Measurements from ENCODE around the gene BCORL1.
A peak's percentile ranks its signal among the peaks of the same experiment; 100 is the strongest.

The BCORL1 gene

DNA sequence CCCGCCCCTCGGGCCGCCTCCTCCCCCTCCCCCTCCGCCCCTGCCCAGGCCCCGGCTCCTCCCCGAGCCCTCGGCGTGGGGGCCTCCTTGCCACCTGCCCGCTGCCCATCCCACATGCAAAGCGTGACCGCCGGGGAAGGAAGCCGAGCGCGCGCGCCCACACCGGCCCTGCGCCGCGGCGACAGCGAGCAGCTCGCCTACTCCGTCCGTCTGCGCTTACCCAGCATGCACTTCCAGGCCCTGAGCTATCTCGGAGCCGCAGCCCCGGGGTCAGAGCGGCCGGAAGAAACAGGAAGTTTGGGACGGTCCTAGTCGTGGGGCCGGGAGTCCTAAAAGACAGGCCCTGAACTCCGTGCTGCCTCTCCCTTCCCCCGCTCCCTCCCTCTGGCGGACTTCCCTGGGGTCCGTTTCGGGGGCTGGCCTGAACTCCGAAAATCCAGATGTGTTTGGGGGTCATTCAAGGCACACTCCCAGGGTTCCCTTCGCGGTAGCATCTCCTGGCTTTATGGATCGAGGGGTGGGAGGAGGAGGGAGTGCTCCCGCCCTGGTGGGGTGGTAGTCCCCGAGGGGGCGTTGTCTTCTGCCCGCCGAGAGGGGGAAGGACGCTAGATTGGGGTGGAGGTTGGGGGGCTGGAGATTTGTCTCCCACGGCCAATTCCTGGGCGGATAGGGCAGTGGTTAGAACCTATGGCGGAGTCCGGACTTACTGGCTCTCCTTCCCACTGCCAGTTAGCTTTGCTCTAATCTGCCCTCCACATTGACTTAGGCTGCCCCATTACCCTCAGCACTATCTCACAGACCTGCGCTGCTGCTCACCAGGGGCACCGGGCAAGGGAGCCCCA lies 25.0 kb upstream of the BCORL1 start:
- TF ChIP-seq GATA1 (IDR thresholded peaks at IDR 0.05; ENCODE audit: low read depth, low read length) (no peak), POLR2A (IDR thresholded peaks at IDR 0.05; ENCODE audit: low read length) (peak; percentile 58)
- DNase-seq = peak; percentile 77 to 81

DNA sequence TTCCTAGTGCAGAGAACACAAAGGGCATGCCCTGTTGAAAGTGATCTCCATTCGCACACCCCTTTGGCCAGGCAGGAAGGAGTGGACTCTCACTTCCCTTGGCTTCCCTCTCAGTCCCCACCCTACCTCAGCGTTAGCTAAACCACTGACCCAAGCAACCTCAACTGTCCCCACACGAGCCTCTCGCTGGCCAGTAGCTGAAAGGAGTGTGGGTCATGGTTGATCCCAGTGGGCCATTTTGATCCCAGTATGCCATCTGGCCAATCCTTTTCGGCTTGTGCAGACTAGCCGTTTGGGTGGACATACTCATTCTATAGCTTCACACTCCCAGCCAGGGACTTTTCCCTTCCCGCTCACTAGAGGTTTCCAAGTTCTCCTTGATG lies 24.4 kb upstream of the BCORL1 start:
- no peak for TF ChIP-seq POLR2A (IDR thresholded peaks at IDR 0.05; ENCODE audit: low read length)
- TF ChIP-seq GATA1 (IDR thresholded peaks at IDR 0.05; ENCODE audit: low read depth, low read length) = no peak
- no peak for DNase-seq

DNA sequence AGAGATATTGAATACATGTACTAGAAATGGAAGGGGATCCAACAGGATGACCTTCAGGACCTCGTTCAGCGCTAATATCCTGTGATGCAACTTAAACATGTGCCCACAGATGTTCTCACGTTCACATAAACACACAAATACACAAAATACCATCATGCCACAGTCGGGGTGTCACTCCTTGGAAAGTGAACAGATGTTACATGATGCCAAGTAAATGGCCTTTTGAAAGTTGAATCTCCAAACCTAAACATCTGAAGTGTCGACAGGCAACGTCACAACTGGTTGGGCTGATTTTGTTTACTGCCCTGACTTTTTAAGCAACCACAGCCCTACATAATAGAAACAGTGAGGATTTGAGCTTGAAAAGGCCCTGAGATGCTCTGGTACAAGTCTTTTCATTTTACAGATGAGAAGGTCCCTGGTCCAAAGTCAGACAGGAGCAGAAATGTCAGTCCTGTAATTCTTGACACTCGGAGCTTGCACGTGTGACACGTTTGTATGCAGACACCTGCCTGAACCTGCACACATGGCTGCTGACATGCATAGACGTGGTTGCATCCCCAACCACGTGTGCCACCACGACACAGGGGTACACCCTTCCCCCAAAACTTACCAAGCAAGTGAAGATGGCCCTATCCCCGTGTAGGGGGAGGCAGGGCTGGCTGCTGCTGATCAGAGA lies 23.5 kb upstream of the BCORL1 start:
- DNase-seq = no peak
- TF ChIP-seq POLR2A (IDR thresholded peaks at IDR 0.05; ENCODE audit: low read length) = no peak

DNA sequence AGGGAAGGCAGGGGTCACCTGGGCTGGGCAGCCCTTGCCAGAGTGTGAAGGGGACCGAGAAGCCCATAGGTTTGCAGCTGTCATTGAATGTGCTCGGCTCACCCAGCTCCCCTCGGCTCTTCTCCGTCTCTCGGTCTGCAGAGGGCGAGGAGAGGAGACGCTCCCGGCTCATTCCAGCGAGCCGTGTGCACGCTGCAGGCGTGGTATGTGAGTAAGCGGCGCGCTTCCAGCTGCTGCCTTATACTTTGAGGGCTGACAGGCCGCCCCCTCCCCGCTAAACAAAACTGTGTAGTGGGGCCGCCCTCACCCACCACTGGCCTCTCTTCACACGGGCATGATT lies 23.0 kb upstream of the BCORL1 start:
- no peak for DNase-seq
- no peak for TF ChIP-seq GATA1 (IDR thresholded peaks at IDR 0.05; ENCODE audit: low read depth, low read length)
- no peak for TF ChIP-seq POLR2A (IDR thresholded peaks at IDR 0.05; ENCODE audit: low read length)

DNA sequence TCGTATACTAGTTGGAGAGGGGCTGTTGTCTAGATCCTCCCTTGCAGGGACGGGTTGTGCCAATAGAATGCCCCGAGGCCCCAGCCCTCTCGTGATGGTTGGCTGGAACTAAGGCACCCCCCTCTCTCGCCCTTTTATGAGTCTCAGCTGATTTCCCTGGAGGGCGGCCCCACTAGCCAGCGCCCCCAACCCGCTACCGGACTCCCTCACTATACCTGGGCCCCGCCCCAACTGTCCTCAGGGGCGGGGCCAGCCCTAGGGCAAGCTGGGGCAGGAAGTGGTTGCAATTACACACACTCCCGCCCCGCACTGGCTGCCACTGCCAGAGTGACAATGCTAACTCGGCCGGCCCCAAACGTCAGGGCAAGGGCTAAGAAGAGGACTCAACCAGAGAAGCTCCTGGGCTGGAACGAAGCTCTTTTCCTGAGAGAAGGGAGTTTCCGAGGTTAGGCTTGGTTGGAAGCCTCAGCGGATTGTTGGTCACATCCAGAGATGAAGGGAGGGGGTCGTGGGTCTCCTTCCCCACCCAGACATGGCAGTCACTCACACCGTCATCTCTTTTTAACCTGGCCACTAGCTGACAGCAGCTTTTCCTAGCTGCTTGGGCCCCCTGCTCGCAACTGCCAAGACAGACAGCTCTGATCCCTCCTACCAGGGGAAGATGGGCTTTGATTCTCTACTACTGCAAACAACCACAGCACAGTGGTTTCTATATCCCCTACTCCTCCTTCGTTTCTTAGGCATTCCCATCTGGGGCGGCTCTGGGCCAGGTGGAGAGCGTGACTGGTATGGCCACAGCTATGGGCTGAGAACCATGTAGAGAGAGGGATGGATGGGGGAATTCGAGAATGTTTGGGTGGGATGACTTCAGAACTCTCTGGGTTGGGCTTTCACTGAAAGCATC lies 21.0 kb upstream of the BCORL1 start:
- peak; percentile 63 to 69 for DNase-seq
- peak; percentile 60 for TF ChIP-seq POLR2A (IDR thresholded peaks at IDR 0.05; ENCODE audit: low read length)
- no peak for TF ChIP-seq GATA1 (IDR thresholded peaks at IDR 0.05; ENCODE audit: low read depth, low read length)

DNA sequence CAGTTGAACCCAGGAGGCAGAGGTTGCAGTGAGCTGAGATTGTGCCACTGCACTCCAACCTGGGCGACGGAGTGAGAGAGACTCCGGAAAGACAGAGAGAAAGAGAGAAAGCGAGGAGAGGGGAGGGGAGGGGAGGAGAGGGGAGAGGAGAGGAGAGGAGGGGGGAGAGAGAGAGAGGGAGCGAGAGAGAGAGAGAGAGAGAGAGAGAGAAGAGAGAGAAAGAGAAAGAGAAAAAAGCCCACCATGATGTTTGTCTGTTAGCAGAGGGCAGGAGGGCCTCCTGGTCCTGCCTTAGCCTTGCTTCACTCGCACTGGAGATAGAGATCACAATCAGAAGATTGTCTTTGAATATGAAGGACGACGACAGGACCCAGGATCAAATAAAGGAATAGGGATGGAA lies 18.7 kb upstream of the BCORL1 start:
- no peak for DNase-seq
- TF ChIP-seq POLR2A (IDR thresholded peaks at IDR 0.05; ENCODE audit: low read length) = no peak
- no peak for TF ChIP-seq GATA1 (IDR thresholded peaks at IDR 0.05; ENCODE audit: low read depth, low read length)

DNA sequence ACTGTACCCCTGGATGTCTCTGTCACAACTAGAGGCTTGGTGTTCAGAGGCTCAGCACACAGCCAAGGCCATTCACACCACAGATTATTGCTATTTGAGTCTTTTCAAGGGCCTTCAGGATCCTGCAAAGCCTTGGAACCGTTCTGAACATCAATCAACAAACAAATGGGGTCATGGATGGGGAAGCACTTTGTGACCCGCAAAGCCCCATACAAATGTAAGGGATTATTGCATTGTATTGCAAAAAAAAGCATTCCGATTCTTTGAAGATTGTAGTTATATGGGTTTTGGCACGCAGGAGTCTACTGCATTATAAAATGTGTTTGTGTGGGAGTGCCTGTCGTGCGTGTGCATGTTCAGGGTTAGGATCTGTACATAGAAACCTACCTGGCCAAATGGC lies 17.3 kb upstream of the BCORL1 start:
- TF ChIP-seq POLR2A (IDR thresholded peaks at IDR 0.05; ENCODE audit: low read length) (no peak), GATA1 (IDR thresholded peaks at IDR 0.05; ENCODE audit: low read depth, low read length) (no peak)
- DNase-seq = no peak

DNA sequence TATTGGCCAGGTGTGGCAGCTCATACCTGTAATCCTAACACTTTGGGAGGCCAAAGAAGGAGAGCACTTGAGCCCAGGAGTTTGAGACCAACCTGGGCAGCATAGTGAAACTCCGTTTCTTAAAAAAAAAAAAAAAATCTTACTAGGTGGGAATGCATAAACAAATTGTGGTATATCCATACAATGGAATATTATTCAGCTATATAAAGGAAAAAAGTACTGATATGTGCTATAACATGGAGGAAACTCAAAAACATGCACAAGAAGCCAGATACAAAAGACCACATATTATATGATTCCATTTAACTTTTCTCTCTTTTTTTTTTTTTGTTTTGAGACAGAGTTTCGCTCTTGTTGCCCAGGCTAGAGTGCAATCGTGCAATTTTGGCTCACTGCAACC lies 13.5 kb upstream of the BCORL1 start:
- no peak for TF ChIP-seq GATA1 (IDR thresholded peaks at IDR 0.05; ENCODE audit: low read depth, low read length)
- TF ChIP-seq POLR2A (IDR thresholded peaks at IDR 0.05; ENCODE audit: low read length) = no peak
- DNase-seq = no peak

DNA sequence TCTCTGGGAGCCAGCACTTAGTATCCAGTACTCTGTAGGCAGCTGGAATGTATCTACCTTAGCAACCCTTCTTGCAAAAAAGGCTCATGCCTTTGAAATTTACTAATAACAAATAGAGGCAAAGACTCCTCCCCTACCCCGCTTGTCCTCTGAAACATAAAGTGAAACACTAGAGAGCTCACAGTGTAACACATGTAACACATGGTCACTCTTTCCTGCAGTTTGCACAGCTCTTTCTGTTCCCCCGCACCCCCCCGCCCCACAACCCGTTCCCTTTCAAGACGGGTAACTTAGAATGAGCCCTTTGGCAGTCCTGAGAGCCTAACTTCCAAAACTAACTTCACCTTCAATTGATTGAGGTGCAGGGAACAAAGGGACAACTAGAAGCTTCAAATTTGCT lies 6.0 kb upstream of the BCORL1 start:
- TF ChIP-seq POLR2A (IDR thresholded peaks at IDR 0.05; ENCODE audit: low read length) (no peak), GATA1 (IDR thresholded peaks at IDR 0.05; ENCODE audit: low read depth, low read length) (no peak)
- no peak for DNase-seq

DNA sequence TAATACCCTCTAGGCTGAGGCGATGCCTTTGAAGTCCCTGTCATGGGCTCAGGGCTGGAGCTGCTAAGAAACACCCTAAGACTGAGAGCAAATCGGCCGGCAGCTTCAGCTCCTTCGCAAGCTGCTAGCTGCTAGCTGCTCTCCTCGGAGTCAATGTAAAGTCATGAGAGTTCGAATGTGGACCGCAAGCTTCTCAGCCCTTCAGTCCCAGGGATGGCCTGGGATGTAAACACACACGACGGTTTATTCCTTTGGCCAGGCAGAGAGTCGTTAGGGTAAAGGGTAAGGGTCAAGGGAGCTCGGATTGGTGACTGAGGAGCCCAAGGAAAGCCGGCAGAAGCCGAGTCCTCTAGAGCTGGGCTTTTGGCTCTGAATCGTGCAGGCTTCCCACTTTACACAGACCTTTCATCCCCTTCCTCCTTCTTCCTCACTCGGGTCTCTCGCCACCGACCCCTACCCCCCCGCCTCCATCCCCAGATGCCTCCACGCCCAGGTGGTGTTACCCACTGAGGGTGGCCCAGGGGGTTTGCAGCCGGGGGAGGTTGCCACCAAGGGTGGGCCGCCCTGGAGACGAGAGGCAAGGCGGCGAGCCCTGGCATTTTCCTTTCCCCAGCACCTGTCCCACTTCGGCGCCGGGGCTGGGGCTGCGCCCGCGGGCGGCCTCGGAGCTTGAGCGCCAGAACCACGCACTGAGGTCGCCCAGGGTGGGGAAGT lies 3.1 kb upstream of the BCORL1 start:
- TF ChIP-seq POLR2A (IDR thresholded peaks at IDR 0.05; ENCODE audit: low read length) (no peak), GATA1 (IDR thresholded peaks at IDR 0.05; ENCODE audit: low read depth, low read length) (no peak)
- DNase-seq = no peak

DNA sequence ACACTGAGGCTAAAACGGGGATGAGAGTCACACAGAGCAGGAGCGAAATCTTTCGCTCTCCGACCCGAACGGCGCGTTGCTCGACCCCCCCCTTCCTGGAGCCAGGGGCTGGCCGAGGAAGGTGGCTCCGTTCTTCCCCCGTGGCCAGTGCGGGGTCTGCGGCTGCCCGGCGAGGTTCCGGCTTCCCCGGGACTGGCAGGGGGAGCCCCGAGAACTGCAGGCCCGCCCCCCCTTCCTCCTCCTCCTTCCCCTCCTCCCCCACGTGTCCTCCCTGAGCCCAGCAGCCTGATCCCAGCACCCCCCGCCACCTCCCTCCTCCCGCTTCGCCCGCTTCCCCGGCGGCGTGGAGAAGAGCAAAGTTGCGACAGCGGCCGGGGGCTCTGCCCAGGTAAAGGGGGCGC lies 2.4 kb upstream of the BCORL1 start:
- TF ChIP-seq POLR2A (IDR thresholded peaks at IDR 0.05; ENCODE audit: low read length) (no peak), GATA1 (IDR thresholded peaks at IDR 0.05; ENCODE audit: low read depth, low read length) (no peak)
- no peak for DNase-seq

DNA sequence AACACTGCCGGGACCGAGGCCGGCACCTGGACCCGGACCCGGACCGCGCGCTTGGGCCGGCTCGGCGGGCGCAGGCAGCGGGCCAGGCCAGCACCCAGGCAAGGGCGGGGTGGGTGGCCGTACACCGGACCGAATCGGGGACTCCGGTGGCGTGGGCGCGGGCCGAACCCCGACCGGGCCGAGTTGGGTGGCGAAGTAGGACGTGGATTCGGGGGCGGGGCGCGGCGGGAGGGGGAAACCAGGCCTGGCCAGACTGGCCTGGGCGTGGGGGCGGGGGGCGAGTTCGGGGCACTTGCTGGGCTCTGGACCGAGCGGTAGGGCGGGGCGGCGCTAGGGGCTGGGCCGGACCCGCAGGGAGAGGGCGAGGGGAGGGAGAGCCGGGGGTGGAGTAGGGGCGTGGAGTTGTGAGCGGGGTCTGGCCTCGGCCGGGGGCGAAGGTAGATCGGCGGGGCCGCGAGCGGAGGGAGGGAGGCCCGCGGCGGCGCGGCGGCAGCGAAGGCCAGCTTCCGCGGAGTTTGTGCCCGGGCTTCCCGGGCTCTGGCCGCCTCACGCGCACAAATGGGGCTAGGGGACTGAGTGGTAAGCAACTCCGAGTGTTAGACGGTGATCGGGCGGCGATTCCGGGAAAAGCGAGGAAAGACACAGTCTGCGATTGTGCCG lies 1.8 kb upstream of the BCORL1 start:
- TF ChIP-seq POLR2A (IDR thresholded peaks at IDR 0.05; ENCODE audit: low read length) (no peak), GATA1 (IDR thresholded peaks at IDR 0.05; ENCODE audit: low read depth, low read length) (no peak)
- peak; percentile 38 to 41 for DNase-seq

DNA sequence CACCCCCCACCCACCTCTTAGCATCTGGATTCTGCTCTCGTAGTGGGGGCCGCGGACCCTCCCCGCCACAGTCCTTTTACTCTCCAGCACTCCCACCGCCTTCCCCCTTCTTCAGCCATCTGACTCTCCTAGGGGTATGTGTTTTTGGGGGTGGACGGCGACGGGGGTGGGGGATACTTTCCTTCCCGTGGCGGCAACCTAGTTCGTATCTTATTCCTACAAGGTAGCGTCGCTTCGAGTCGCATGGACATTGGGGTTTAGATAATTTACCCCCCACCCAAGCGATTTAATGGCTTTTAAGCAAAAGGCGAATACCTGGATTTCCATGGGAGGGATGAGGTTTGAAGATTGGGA lies 1.3 kb upstream of the BCORL1 start:
- TF ChIP-seq POLR2A (IDR thresholded peaks at IDR 0.05; ENCODE audit: low read length) (no peak), GATA1 (IDR thresholded peaks at IDR 0.05; ENCODE audit: low read depth, low read length) (no peak)

More for the DNA sequence above, 1.3 kb upstream of the BCORL1 start:
- DNase-seq = peak in 1 of 2 experiments; percentile 4

All from erythroblast (primary cell).